ENCODE results near the gene ALOX12B.

The ALOX12B gene

DNA sequence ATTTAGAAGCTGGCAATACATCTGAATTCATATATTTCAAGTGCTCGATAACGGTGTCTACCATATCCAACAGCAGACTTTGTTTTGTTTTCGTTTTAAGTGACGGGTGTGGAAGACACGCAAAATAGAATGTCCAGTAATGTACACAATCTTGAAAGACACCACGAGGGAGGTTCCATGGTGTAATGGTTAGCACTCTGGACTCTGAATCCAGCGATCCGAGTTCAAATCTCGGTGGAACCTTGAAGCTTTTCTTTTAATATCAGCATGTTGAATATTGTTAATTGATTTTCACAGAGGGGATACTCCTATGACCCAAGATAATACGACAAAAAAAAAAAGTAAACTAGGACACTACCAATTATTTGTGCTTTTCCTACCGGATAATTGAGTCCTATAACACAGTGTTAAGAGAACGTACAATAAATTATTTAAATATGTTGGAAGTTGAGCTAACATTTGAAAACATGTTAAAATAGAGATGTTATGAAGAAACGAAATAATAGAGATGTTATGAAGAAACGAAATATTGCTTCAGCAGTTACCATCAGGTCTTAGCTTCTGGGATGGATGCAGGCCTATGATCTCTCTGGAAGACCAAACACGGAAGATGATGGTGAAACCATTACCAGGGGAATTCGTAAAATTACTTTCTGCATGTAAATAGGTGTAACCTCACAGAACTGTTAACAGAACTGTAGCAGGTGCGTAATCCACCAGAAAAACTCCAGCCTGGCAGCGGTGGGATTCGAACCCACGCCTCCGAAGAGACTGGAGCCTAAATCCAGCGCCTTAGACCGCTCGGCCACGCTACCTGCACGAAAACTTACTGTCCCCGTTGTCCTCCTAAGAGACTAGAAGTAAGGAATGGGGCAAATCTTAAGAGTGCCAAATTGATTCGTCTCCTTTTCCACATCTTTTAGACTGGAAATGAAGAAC lies 32.3 kb upstream of the ALOX12B start:
- TF ChIP-seq, protein P1, sequence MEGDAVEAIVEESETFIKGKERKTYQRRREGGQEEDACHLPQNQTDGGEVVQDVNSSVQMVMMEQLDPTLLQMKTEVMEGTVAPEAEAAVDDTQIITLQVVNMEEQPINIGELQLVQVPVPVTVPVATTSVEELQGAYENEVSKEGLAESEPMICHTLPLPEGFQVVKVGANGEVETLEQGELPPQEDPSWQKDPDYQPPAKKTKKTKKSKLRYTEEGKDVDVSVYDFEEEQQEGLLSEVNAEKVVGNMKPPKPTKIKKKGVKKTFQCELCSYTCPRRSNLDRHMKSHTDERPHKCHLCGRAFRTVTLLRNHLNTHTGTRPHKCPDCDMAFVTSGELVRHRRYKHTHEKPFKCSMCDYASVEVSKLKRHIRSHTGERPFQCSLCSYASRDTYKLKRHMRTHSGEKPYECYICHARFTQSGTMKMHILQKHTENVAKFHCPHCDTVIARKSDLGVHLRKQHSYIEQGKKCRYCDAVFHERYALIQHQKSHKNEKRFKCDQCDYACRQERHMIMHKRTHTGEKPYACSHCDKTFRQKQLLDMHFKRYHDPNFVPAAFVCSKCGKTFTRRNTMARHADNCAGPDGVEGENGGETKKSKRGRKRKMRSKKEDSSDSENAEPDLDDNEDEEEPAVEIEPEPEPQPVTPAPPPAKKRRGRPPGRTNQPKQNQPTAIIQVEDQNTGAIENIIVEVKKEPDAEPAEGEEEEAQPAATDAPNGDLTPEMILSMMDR (IDR thresholded peaks at IDR 0.05; ENCODE audit: low read depth, low read length), result no peak
- DNase-seq, result peak; percentile 71
- no peaks in the 10 kb centered on the region for H3K36me3 ChIP-seq
- peaks cover 24% of the 10 kb centered on the region for H3K27me3 ChIP-seq
- peak overlapping the region; percentile 78 for H3K4me3 ChIP-seq (ENCODE audit: low read depth, low read length)
- no peaks in the 10 kb centered on the region for H3K9me3 ChIP-seq
- H3K4me1 ChIP-seq, result no peaks in the 10 kb centered on the region

DNA sequence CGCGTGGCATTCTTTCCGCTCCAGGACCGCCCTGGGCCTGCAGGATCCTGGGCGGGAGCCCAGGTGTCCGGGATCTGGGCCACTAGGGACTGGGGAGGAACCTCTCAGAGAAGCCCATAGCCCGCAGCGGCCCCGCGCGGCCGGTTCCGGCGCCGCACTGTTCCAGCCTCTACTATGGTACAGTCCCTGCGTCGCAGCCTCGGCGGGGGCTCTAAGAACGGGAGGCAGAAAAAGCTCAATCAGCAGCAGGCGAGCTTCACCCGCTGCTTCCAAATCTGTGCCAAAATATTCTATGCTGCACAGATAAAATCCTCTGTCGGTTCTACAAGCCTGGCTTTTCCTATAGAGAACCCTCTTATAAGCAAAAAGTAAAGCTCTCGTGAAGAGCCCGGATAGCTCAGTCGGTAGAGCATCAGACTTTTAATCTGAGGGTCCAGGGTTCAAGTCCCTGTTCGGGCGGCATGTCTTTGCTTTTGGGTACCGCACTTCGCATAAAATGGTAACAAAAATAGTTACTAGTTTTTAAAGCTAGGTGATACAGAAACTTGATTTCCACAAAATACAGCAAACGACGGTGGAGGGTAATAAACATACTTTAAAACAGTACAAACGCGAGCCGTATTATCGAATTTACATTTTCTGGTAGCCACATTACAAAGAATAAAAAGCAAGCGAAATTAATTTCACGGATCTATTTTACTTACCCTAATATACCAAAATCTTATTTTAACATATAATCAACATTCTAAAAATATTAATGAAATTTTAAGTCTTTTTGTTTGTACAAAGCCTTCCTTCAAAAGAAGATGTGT lies 31.5 kb upstream of the ALOX12B start:
- Histone ChIP-seq H3K36me3 (no peaks in the 10 kb centered on the region), H3K27me3 (peaks cover 19% of the 10 kb centered on the region), H3K9me3 (no peaks in the 10 kb centered on the region), H3K4me1 (no peaks in the 10 kb centered on the region), H3K4me3 (ENCODE audit: low read depth, low read length) (peak overlapping the region; percentile 62)
- DNase-seq, result peak; percentile 85
- TF ChIP-seq, protein P1 (IDR thresholded peaks at IDR 0.05; ENCODE audit: low read depth, low read length), result peak; percentile 68

DNA sequence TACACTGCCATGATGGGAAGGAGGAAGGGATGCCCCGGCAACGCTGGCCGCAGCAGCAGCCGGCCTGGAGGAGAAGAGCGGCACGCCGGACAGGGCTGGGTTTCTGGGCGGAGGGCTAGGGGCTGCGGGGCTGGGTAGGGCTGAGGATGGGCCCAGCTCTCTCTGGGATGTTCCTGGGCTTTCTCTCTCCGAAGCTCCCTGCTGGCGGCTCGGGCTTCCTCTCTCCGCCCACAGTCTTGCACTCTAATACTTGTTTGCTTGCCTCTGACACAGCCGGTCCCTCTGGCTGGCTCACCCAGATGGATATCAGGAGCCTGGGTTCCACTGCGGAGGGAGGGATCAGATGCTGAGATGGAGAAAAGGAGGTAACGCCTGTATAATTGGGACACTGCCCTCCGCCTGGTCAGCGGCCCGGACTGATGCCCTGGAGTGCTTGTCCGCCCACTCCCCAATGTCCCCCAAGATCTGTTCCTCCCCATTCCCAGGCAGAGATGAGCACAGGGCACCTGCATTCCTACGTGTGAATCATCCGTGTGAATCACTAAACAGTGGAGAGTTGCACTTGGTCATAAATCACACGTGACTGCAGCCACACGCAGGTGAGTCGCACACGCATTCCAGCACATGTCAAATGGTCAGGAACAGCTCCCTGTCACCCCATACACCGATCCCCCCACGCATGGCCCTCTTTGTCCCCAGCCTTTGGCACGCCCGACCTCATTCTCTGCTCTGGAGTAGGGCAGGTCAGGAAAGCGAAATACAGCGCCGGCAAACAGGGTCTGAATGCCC lies 30.7 kb upstream of the ALOX12B start, which contains the start of gene ALOXE3:
Gene ALOXE3 (minus strand): TSS at position 535 of the 789 bp plus-strand sequence. CDS start 524 bp downstream, at position 11.
- no peaks in the 10 kb centered on the region for H3K4me1 ChIP-seq
- H3K4me3 ChIP-seq (ENCODE audit: low read depth, low read length), result peak within 1 kb of the TSS; percentile 62
- no peaks in the 10 kb centered on the region for H3K36me3 ChIP-seq
- H3K27me3 ChIP-seq, result peaks cover 11% of the 10 kb centered on the region
- no peaks in the 10 kb centered on the region for H3K9me3 ChIP-seq
- TF ChIP-seq, protein P1 (IDR thresholded peaks at IDR 0.05; ENCODE audit: low read depth, low read length), result no peak
- DNase-seq, result peak; percentile 45

DNA sequence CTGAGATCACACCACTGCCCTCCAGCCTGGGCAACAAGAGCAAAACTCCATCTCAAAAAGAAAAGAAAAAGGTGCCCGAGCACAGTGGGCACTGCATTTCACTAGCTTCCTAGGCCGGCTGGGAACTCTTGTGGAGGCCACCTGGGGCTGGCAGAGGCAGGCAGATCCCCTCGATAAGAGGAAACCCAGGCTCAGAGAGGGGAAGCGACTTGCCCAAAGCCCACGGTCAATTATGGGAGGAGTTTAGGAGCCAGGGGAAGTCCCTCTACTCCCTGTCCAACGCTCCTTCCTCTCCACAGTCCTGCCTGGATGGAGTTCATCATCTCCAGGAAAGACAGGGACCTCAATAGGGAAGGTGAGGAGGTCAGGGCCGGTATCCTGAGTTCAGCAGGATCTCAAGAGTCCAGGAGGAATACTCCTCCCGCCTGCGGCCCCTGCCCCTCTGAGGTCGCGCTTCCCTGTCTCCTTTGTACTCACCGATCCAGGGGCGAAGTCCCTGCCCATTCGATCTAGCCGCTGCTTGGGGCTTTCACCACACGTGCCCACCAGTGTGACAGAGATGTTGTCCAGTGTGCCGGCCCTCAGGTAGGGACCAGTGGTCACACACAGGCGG lies 30.0 kb upstream of the ALOX12B start:
- H3K4me1 ChIP-seq, result no peaks in the 10 kb centered on the region
- peaks cover 4% of the 10 kb centered on the region; the same call in 1 of the 2 replicates for H3K27me3 ChIP-seq
- no peak for DNase-seq
- no peaks in the 10 kb centered on the region for H3K36me3 ChIP-seq
- TF ChIP-seq, protein P1 (IDR thresholded peaks at IDR 0.05; ENCODE audit: low read depth, low read length), result no peak
- H3K4me3 ChIP-seq (ENCODE audit: low read depth, low read length), result peak overlapping the region; percentile 62
- no peaks in the 10 kb centered on the region for H3K9me3 ChIP-seq

DNA sequence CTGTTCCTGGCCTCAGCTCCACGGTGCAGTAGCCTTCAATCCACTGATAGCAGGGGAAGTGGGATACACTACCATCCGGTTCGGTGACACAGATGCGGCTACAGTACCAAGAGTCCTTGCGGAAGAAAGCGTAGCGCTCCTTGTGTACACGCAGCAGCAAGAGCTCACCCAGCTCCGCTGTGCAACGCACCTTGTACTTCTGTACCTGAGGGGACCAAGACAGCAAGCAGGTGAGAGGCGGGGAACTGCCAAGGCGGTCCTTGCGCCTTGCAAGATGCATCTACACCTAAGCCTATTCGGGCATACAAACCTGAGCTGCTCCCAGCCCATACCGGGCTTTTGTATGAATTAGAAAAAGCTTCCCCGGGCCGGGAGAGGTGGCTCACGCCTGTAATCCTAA lies 29.3 kb upstream of the ALOX12B start:
- Histone ChIP-seq H3K36me3 (no peaks in the 10 kb centered on the region), H3K4me3 (ENCODE audit: low read depth, low read length) (no peak overlapping the region), H3K9me3 (no peaks in the 10 kb centered on the region), H3K27me3 (peaks cover 4% of the 10 kb centered on the region; the same call in 1 of the 2 replicates), H3K4me1 (no peaks in the 10 kb centered on the region)
- DNase-seq, result no peak
- TF ChIP-seq, protein P1 (IDR thresholded peaks at IDR 0.05; ENCODE audit: low read depth, low read length), result no peak
